ENCODE measurements around the gene ARID3A.

The ARID3A gene

DNA sequence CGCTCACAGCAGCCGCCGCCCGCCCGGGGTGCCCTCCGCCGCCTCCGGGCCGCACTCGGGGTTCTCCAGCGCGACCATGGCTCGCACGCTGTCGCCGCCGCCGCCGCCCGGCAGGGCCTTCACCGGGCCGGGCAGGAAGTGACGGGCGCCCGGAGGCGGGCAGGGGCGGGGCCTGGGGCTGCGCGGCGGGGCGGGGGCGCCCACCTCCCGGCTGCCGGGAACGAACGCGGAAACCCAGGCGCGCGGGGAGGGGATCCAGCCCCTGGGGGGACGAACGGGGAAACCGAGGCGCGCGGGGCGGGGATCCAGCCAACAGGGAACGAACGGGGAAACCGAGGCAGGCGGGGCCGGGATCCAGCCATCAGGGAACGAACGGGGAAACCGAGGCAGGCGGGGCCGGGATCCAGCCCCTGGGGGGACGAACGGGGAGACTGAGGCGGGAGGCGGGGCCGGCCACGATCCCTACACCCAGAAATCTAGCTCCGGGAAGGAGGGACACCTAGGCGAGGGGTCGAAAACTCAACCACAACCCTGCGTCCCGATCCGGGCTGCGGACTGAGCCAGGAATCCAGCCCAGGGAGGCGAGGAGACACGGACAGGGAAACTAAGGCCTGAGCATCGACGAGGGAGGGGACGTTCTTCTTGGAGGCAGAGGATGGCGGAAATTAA lies 12.6 kb upstream of the ARID3A start, which contains the start of gene R3HDM4:
R3HDM4 (minus strand) TSS at position 140 of the 669 bp plus-strand sequence; CDS start at position 78, 62 bp downstream.
- DNase-seq: peak; percentile 79
- Histone ChIP-seq H3K36me3 (replicated peaks; ENCODE audit: insufficient read depth, low read length) (no peaks in the 10 kb centered on the region), H3K79me2 (ENCODE audit: low read length) (peaks cover 18% of the 10 kb centered on the region), H3K4me1 (ENCODE audit: low read length) (0 out of 2 replicates have a peak, but pooled peaks cover 7% of the 10 kb centered on the region), H3F3A (ENCODE audit: insufficient read depth, low read length) (peaks cover 9% of the 10 kb centered on the region), H3K4me2 (ENCODE audit: low read depth, low read length) (peak within 1 kb of the TSS; percentile 93), H3K9me2 (replicated peaks; ENCODE audit: insufficient read depth, low read length) (no peaks in the 10 kb centered on the region), H3K4me3 (ENCODE audit: low read length) (peak within 1 kb of the TSS; percentile 93), H3K27ac (ENCODE audit: low read length) (peak within 1 kb of the TSS; percentile 14; the same call in 1 of the 2 replicates), H4K20me1 (ENCODE audit: insufficient read depth, low read length) (no peaks in the 10 kb centered on the region), H3K9me3 (replicated peaks; ENCODE audit: insufficient read depth, low read length) (no peaks in the 10 kb centered on the region), H3K9ac (ENCODE audit: low read length) (peak within 1 kb of the TSS; percentile 82), H2AFZ (ENCODE audit: low read length) (peak within 1 kb of the TSS; percentile 88), H3K27me3 (replicated peaks; ENCODE audit: insufficient read depth, low read length) (peaks cover 17% of the 10 kb centered on the region)
- TF ChIP-seq EZH2 (optimal IDR thresholded peaks at IDR 0.05; ENCODE audit: low read depth, low read length) (no peak), EZH2phosphoT487 (IDR thresholded peaks at IDR 0.05; ENCODE audit: low read length) (no peak)
- TF ChIP-seq, protein P1, sequence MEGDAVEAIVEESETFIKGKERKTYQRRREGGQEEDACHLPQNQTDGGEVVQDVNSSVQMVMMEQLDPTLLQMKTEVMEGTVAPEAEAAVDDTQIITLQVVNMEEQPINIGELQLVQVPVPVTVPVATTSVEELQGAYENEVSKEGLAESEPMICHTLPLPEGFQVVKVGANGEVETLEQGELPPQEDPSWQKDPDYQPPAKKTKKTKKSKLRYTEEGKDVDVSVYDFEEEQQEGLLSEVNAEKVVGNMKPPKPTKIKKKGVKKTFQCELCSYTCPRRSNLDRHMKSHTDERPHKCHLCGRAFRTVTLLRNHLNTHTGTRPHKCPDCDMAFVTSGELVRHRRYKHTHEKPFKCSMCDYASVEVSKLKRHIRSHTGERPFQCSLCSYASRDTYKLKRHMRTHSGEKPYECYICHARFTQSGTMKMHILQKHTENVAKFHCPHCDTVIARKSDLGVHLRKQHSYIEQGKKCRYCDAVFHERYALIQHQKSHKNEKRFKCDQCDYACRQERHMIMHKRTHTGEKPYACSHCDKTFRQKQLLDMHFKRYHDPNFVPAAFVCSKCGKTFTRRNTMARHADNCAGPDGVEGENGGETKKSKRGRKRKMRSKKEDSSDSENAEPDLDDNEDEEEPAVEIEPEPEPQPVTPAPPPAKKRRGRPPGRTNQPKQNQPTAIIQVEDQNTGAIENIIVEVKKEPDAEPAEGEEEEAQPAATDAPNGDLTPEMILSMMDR (IDR thresholded peaks at IDR 0.05; ENCODE audit: low read length): no peak

DNA sequence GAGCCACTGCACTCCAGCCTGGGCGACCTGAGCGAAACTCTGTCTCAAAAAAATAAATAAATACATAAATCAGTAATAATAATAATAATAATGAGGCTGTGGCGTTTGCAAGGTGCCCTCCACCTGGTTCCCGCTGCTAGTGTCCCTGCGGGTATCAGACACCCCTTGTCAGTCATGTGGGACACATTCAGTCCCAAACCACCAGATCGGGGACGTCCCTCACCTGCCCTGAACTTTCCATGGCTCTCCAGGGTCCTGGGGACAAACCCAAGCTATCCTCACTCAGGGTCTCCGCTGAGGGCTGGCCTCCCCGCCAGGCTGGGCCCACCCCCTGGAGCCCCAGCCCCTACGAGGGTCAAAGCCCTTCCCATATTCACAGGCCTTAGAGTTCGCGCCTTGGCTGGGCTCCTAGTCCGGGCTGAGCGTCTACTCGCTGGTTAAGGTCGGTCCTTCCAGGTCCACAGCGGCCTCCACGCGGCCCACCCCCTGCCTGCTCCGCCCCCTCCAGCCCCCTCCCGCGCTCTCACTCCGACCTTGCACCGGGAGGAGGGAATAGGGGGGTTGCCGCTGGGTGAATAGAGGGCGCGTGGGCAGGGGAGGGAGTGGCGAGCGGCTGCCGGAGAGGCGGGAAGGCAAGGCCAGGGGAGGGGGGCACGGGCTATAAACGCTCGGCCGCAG lies 9.1 kb upstream of the ARID3A start:
- H3K9ac ChIP-seq (ENCODE audit: low read length): no peak overlapping the region
- no peaks in the 10 kb centered on the region for H3K36me3 ChIP-seq (replicated peaks; ENCODE audit: insufficient read depth, low read length)
- no peak overlapping the region for H3K4me2 ChIP-seq (ENCODE audit: low read depth, low read length)
- TF ChIP-seq EZH2phosphoT487 (IDR thresholded peaks at IDR 0.05; ENCODE audit: low read length) (no peak), EZH2 (optimal IDR thresholded peaks at IDR 0.05; ENCODE audit: low read depth, low read length) (no peak)
- TF ChIP-seq, protein P1 (IDR thresholded peaks at IDR 0.05; ENCODE audit: low read length): no peak
- H3K27ac ChIP-seq (ENCODE audit: low read length): no peak overlapping the region
- H3F3A ChIP-seq (ENCODE audit: insufficient read depth, low read length): no peaks in the 10 kb centered on the region
- DNase-seq: no peak
- no peaks in the 10 kb centered on the region for H3K9me2 ChIP-seq (replicated peaks; ENCODE audit: insufficient read depth, low read length)
- no peaks in the 10 kb centered on the region for H4K20me1 ChIP-seq (ENCODE audit: insufficient read depth, low read length)
- H3K4me3 ChIP-seq (ENCODE audit: low read length): no peak overlapping the region
- H3K4me1 ChIP-seq (ENCODE audit: low read length): no peaks in the 10 kb centered on the region
- H2AFZ ChIP-seq (ENCODE audit: low read length): no peak overlapping the region
- peaks cover 46% of the 10 kb centered on the region for H3K27me3 ChIP-seq (replicated peaks; ENCODE audit: insufficient read depth, low read length)
- peaks cover 10% of the 10 kb centered on the region for H3K79me2 ChIP-seq (ENCODE audit: low read length)
- no peaks in the 10 kb centered on the region for H3K9me3 ChIP-seq (replicated peaks; ENCODE audit: insufficient read depth, low read length)

DNA sequence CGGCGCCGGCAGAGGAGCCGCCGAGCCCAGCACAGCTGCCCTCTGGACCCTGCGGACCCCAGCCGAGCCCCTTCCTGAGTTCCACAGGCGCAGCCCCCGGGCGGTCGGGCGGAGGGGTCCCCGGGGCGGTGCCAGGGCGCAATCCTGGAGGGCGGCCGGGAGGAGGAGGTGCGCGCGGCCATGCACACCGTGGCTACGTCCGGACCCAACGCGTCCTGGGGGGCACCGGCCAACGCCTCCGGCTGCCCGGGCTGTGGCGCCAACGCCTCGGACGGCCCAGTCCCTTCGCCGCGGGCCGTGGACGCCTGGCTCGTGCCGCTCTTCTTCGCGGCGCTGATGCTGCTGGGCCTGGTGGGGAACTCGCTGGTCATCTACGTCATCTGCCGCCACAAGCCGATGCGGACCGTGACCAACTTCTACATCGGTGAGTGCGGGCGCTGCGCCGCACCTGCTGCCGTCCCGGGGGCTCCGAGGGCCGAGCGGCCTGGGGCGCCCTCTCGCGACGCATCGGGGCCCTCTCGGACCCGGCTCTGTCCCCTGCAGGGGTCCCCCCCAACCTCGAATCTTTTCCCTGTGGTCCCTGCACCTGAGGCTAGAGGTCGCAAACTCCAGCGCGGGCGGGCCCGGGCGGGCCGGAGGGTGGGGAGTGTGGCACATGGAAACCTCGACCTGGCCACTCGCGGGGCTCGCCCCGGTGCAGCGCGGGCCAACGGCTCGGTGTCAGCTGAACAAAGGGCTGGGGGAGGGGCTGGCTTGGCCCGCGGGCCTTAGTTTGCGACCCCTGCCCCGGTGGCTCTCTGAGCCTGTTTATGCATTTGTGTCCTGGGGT lies 8.3 kb upstream of the ARID3A start, which contains the start of gene KISS1R:
KISS1R (plus strand) TSS at position 11 of the 829 bp plus-strand sequence; CDS start at position 181, 170 bp downstream.
- H2AFZ ChIP-seq (ENCODE audit: low read length): no peak within 1 kb of the TSS
- H3K9me3 ChIP-seq (replicated peaks; ENCODE audit: insufficient read depth, low read length): no peaks in the 10 kb centered on the region
- H3K4me1 ChIP-seq (ENCODE audit: low read length): no peaks in the 10 kb centered on the region
- H3F3A ChIP-seq (ENCODE audit: insufficient read depth, low read length): no peaks in the 10 kb centered on the region
- H3K9me2 ChIP-seq (replicated peaks; ENCODE audit: insufficient read depth, low read length): no peaks in the 10 kb centered on the region
- H4K20me1 ChIP-seq (ENCODE audit: insufficient read depth, low read length): no peaks in the 10 kb centered on the region
- TF ChIP-seq EZH2phosphoT487 (IDR thresholded peaks at IDR 0.05; ENCODE audit: low read length): no peak
- TF ChIP-seq, protein P1 (IDR thresholded peaks at IDR 0.05; ENCODE audit: low read length): peak; percentile 41
- H3K27me3 ChIP-seq (replicated peaks; ENCODE audit: insufficient read depth, low read length): peaks cover 46% of the 10 kb centered on the region
- peaks cover 6% of the 10 kb centered on the region; the same call in 1 of the 2 replicates for H3K79me2 ChIP-seq (ENCODE audit: low read length)
- H3K36me3 ChIP-seq (replicated peaks; ENCODE audit: insufficient read depth, low read length): no peaks in the 10 kb centered on the region
- no peak within 1 kb of the TSS for H3K9ac ChIP-seq (ENCODE audit: low read length)
- no peak within 1 kb of the TSS for H3K27ac ChIP-seq (ENCODE audit: low read length)
- DNase-seq: no peak
- H3K4me3 ChIP-seq (ENCODE audit: low read length): peak within 1 kb of the TSS; percentile 2; the same call in 1 of the 2 replicates
- H3K4me2 ChIP-seq (ENCODE audit: low read depth, low read length): 0 out of 2 replicates have a peak within 1 kb of the TSS, but pooled peaks have one; percentile 32

All from MM.1S (cell line).